Measurements from ENCODE around the gene EYS. TPM values are rescaled to one million over a fixed set of nuclear protein-coding genes. Genes with fewer than 3 reads are reported as not detected.
"Not testable (repeated sequence)": the region's sequence is repeated elsewhere in the genome, so short reads cannot be mapped to it uniquely, and the experiment has no call there.

The EYS gene
- total RNA-seq, 1 experiment from 2014 or later: 0.87 TPM

GRCh38 chr6:65098349-65098748, 608.7 kb downstream of the EYS start:
- no peak for DNase-seq (ENCODE audit: low read depth)

- no peak for DNase-seq (ENCODE audit: low read depth)
Observed at GRCh38 chr6:65091561-65091960, 615.5 kb downstream of the EYS start.

GRCh38 chr6:65088575-65088974, 618.5 kb downstream of the EYS start:
- no peak for DNase-seq (ENCODE audit: low read depth)

- no peak for DNase-seq (ENCODE audit: low read depth)
Observed at GRCh38 chr6:65081756-65082155, 625.3 kb downstream of the EYS start.

- DNase-seq (ENCODE audit: low read depth): no peak
Observed at GRCh38 chr6:65075705-65076230, 631.3 kb downstream of the EYS start.

GRCh38 chr6:65072500-65072899, 634.5 kb downstream of the EYS start:
- DNase-seq (ENCODE audit: low read depth): no peak

- no peak for DNase-seq (ENCODE audit: low read depth)
Observed at GRCh38 chr6:65071480-65071879, 635.5 kb downstream of the EYS start.

GRCh38 chr6:65064844-65065243, 642.2 kb downstream of the EYS start:
- peak; percentile 6 for DNase-seq (ENCODE audit: low read depth)

GRCh38 chr6:65059568-65059967, 647.5 kb downstream of the EYS start:
- no peak for DNase-seq (ENCODE audit: low read depth)

- DNase-seq (ENCODE audit: low read depth): no peak
Observed at GRCh38 chr6:65055545-65055944, 651.5 kb downstream of the EYS start.

GRCh38 chr6:65052626-65053025, 654.4 kb downstream of the EYS start:
- DNase-seq (ENCODE audit: low read depth): no peak

- no peak for DNase-seq (ENCODE audit: low read depth)
Observed at GRCh38 chr6:65045801-65046200, 661.2 kb downstream of the EYS start.

GRCh38 chr6:65014006-65014405, 693.0 kb downstream of the EYS start:
- DNase-seq (ENCODE audit: low read depth): no peak

- DNase-seq (ENCODE audit: low read depth): no peak
Observed at GRCh38 chr6:65006788-65007187, 700.2 kb downstream of the EYS start.

- DNase-seq (ENCODE audit: low read depth): no peak
Observed at GRCh38 chr6:65004283-65004682, 702.7 kb downstream of the EYS start.

- not testable (repeated sequence) for DNase-seq (ENCODE audit: low read depth)
Observed at GRCh38 chr6:65002882-65003281, 704.1 kb downstream of the EYS start.

GRCh38 chr6:65000815-65001214, 706.2 kb downstream of the EYS start:
- DNase-seq (ENCODE audit: low read depth): no peak

- DNase-seq (ENCODE audit: low read depth): no peak
Observed at GRCh38 chr6:64998204-64998603, 708.8 kb downstream of the EYS start.

GRCh38 chr6:64996301-64996700, 710.7 kb downstream of the EYS start:
- DNase-seq (ENCODE audit: low read depth): no peak

GRCh38 chr6:64990652-64991304, 716.2 kb downstream of the EYS start:
- DNase-seq (ENCODE audit: low read depth): no peak

- no peak for DNase-seq (ENCODE audit: low read depth)
Observed at GRCh38 chr6:64988148-64988547, 718.9 kb downstream of the EYS start.

- no peak for DNase-seq (ENCODE audit: low read depth)
Observed at GRCh38 chr6:64987066-64987465, 720.0 kb downstream of the EYS start.

GRCh38 chr6:64985726-64986125, 721.3 kb downstream of the EYS start:
- no peak for DNase-seq (ENCODE audit: low read depth)

GRCh38 chr6:64984948-64985347, 722.1 kb downstream of the EYS start:
- no peak for DNase-seq (ENCODE audit: low read depth)

Measured in HT1080 (cell line).